CD8-positive, alpha-beta memory T cell (primary cell): ENCODE measurements around the gene DENND4C. TPM values are rescaled to one million over a fixed set of nuclear protein-coding genes. Genes with fewer than 3 reads are reported as not detected.
A peak's percentile ranks its signal among the peaks of the same experiment; 100 is the strongest.

Experiments used
- CTCF ChIA-PET: fragments of 350-600 bp; sonication (Branson Sonifier 250); formaldehyde crosslinking; loops from one replicate; lab custom pipeline; 2021; ENCODE audit warnings: antibody characterized with exemption; lab: Charles Lee
- POLR2A ChIA-PET: fragments of 350-600 bp; sonication (Branson Sonifier 250); formaldehyde crosslinking; loops from one replicate; lab custom pipeline; 2021; ENCODE audit warnings: antibody characterized with exemption; lab: Charles Lee
- DNase-seq, 5 donors: peaks; one replicate each; pipeline versions ENCODE4 v3.0.0 to v3.0.0-alpha.2; 2020 to 2022; ENCODE audit warnings: mixed read lengths in 1 of 5
- H3K27ac ChIP-seq: one replicate; pipeline ENCODE4 v1.7.0; 2013; ENCODE audit warnings: low read depth, mild to moderate bottlenecking, low read length, moderate library complexity
- H3K27me3 ChIP-seq: 2 replicates; pipeline ENCODE4 v1.7.0; 2013; ENCODE audit warnings: low read length, mild to moderate bottlenecking; ENCODE audit not compliant: insufficient read depth, poor library complexity, severe bottlenecking
- H3K36me3 ChIP-seq: 2 replicates; pipeline ENCODE4 v1.7.0; 2013; ENCODE audit warnings: mild to moderate bottlenecking, low read length, moderate library complexity; ENCODE audit not compliant: insufficient read depth
- H3K4me1 ChIP-seq: 2 replicates; pipeline ENCODE4 v1.7.0; 2013; ENCODE audit warnings: mild to moderate bottlenecking, low read length, moderate library complexity; ENCODE audit not compliant: insufficient read depth
- H3K4me3 ChIP-seq: 2 replicates; pipeline ENCODE4 v1.7.0; 2013; ENCODE audit warnings: mild to moderate bottlenecking, low read length
- H3K9me3 ChIP-seq: 2 replicates; pipeline ENCODE4 v1.7.0; 2013; ENCODE audit warnings: mild to moderate bottlenecking, low read length
- H3K27ac Mint-ChIP-seq, 8 donors: one replicate each; pipeline ENCODE4 v1.8.0; 2020 to 2021; ENCODE audit warnings: mixed read lengths in 8 of 8, mild to moderate bottlenecking in 6 of 8, inconsistent platforms in 3 of 8, moderate library complexity in 3 of 8
- H3K27me3 Mint-ChIP-seq, 2 donors: one replicate each; pipeline ENCODE4 v1.8.0; 2020 to 2021; ENCODE audit warnings: mixed read lengths in 2 of 2, mild to moderate bottlenecking in 1 of 2, moderate library complexity in 1 of 2
- H3K36me3 Mint-ChIP-seq, 3 donors: one replicate each; pipeline ENCODE4 v1.8.0; 2020 to 2021; ENCODE audit warnings: mixed read lengths in 3 of 3, inconsistent platforms in 1 of 3, mild to moderate bottlenecking in 1 of 3
- H3K4me1 Mint-ChIP-seq, 3 donors: one replicate each; pipeline ENCODE4 v1.8.0; 2020 to 2021; ENCODE audit warnings: mixed read lengths in 3 of 3, inconsistent platforms in 1 of 3, mild to moderate bottlenecking in 1 of 3
- H3K4me3 Mint-ChIP-seq, 7 donors: one replicate each; pipeline ENCODE4 v1.8.0; 2020 to 2021; ENCODE audit warnings: mixed read lengths in 7 of 7, mild to moderate bottlenecking in 6 of 7, moderate library complexity in 4 of 7, inconsistent platforms in 2 of 7
- H3K9me3 Mint-ChIP-seq, 5 donors: one replicate each; pipeline ENCODE4 v1.8.0; 2020 to 2022; ENCODE audit warnings: mixed read lengths in 5 of 5, mild to moderate bottlenecking in 3 of 5, moderate library complexity in 2 of 5, inconsistent platforms in 1 of 5
- polyA plus RNA-seq: library from polyadenylated mRNA; unstranded; fragments of 300-500 nt; fragmentation: Illumina TruSeq; gene quantifications from one replicate; pipeline ENCODE4 v1.2.3, GENCODE V29; 2021
- total RNA-seq, 2 experiments: library from RNA; stranded (reverse); gene quantifications; one replicate each; pipeline ENCODE4 v1.2.3, GENCODE V29; 2021

The DENND4C gene
- total and polyA plus RNA-seq, 3 experiments from 2014 or later = 19.8 to 46.6 (median 20.0) TPM

- Histone ChIP-seq H3K27me3 (no peaks in the 10 kb centered on the region), H3K27ac (no peak overlapping the region), H3K4me1 (peaks cover 16% of the 10 kb centered on the region), H3K36me3 (no peaks in the 10 kb centered on the region), H3K9me3 (no peaks in the 10 kb centered on the region), H3K4me3 (peak overlapping the region; percentile 17)
- Mint-ChIP-seq H3K9me3 (no peaks in the 10 kb centered on the region), H3K36me3 (peaks cover 0 to 5% (median 0%) of the 10 kb centered on the region in 3 donors), H3K27me3 (no peaks in the 10 kb centered on the region), H3K27ac (peak overlapping the region in 6 of 8 donors; percentile 63 to 93 (median 84)), H3K4me1 (peaks cover 13 to 19% (median 15%) of the 10 kb centered on the region in 3 donors), H3K4me3 (peak overlapping the region in 2 of 7 donors; percentile 87 to 91)
- ChIA-PET POLR2A (interaction anchor here (0.6 to 2.3 kb wide), 5 partner anchors 45 to 181 kb away, joined by 3 to 12 read pairs (median 7); partner anchors contain the start of genes RPS6 and RRAGA), CTCF (interaction anchor here (0.7 to 1.1 kb wide), 2 partner anchors 28 to 44 kb away, joined by 3 read pairs; no protein-coding TSS in a partner anchor)
- peak in 4 of 5 donors; percentile 55 to 80 (median 64) for DNase-seq
These were observed 718 bp upstream of the DENND4C start for GRCh38 chr9:19229595-19230354.

GRCh38 chr9:19231126-19231903 is 822 bp downstream of the DENND4C start:
- peak overlapping the region; percentile 78 for H3K4me3 ChIP-seq
- H3K4me1 ChIP-seq = peaks cover 16% of the 10 kb centered on the region
- no peaks in the 10 kb centered on the region for H3K27me3 Mint-ChIP-seq
- no peaks in the 10 kb centered on the region for H3K9me3 ChIP-seq
- H3K36me3 Mint-ChIP-seq = peaks cover 0 to 5% (median 0%) of the 10 kb centered on the region in 3 donors
- H3K4me3 Mint-ChIP-seq = no peak overlapping the region
- no peak overlapping the region for H3K27ac Mint-ChIP-seq
- H3K27ac ChIP-seq = peak overlapping the region; percentile 79
- no peaks in the 10 kb centered on the region for H3K36me3 ChIP-seq
- H3K27me3 ChIP-seq = no peaks in the 10 kb centered on the region
- peaks cover 18 to 29% (median 19%) of the 10 kb centered on the region in 3 donors for H3K4me1 Mint-ChIP-seq
- no peak for DNase-seq
- no peaks in the 10 kb centered on the region for H3K9me3 Mint-ChIP-seq
- ChIA-PET CTCF (interaction anchor here (1.3 kb wide), 1 partner anchor 44 kb away, joined by 3 read pairs; no protein-coding TSS in a partner anchor), POLR2A (interaction anchor here (1.0 to 2.3 kb wide), 4 partner anchors 47 to 182 kb away, joined by 4 to 12 read pairs (median 8); partner anchors contain the start of genes RPS6 and RRAGA)

- Mint-ChIP-seq H3K27me3 (no peaks in the 10 kb centered on the region), H3K36me3 (peaks cover 0 to 7% (median 0%) of the 10 kb centered on the region in 3 donors), H3K4me3 (no peak overlapping the region), H3K9me3 (no peaks in the 10 kb centered on the region), H3K27ac (no peak overlapping the region), H3K4me1 (peaks cover 24 to 35% (median 25%) of the 10 kb centered on the region in 3 donors)
- H3K4me3 ChIP-seq = peak overlapping the region; percentile 78
- CTCF ChIA-PET = interaction anchor here (0.7 to 1.5 kb wide), 5 partner anchors 10 to 233 kb away, joined by 3 to 5 read pairs (median 3); partner anchors contain the start of gene RRAGA
- POLR2A ChIA-PET = interaction anchor here (0.9 to 2.3 kb wide), 3 partner anchors 48 to 148 kb away, joined by 4 to 12 read pairs (median 7); partner anchors contain the start of gene RPS6
- H3K9me3 ChIP-seq = no peaks in the 10 kb centered on the region
- peaks cover 16% of the 10 kb centered on the region for H3K4me1 ChIP-seq
- DNase-seq = no peak
- H3K27ac ChIP-seq = peak overlapping the region; percentile 79
- no peaks in the 10 kb centered on the region for H3K27me3 ChIP-seq
- H3K36me3 ChIP-seq = no peaks in the 10 kb centered on the region
These were observed 1.7 kb downstream of the DENND4C start for GRCh38 chr9:19231904-19232822.

- Histone ChIP-seq H3K27me3 (no peaks in the 10 kb centered on the region), H3K9me3 (no peaks in the 10 kb centered on the region), H3K36me3 (no peaks in the 10 kb centered on the region), H3K4me1 (peaks cover 16% of the 10 kb centered on the region), H3K4me3 (peak overlapping the region; percentile 78), H3K27ac (peak overlapping the region; percentile 33)
- POLR2A ChIA-PET = interaction anchor here (0.9 kb wide), 1 partner anchor 104 kb away, joined by 4 read pairs; no protein-coding TSS in a partner anchor
- Mint-ChIP-seq H3K27me3 (no peaks in the 10 kb centered on the region), H3K36me3 (peaks cover 0 to 7% (median 0%) of the 10 kb centered on the region in 3 donors), H3K4me1 (peaks cover 26 to 40% (median 28%) of the 10 kb centered on the region in 3 donors), H3K27ac (no peak overlapping the region), H3K4me3 (no peak overlapping the region), H3K9me3 (no peaks in the 10 kb centered on the region)
- CTCF ChIA-PET = interaction anchor here (0.7 to 1.5 kb wide), 6 partner anchors 9 to 232 kb away, joined by 3 to 5 read pairs (median 3); partner anchors contain the start of gene RRAGA
- peak in 1 of 5 donors; percentile 4 for DNase-seq
These were observed 2.3 kb downstream of the DENND4C start for GRCh38 chr9:19232823-19233194.

DNA sequence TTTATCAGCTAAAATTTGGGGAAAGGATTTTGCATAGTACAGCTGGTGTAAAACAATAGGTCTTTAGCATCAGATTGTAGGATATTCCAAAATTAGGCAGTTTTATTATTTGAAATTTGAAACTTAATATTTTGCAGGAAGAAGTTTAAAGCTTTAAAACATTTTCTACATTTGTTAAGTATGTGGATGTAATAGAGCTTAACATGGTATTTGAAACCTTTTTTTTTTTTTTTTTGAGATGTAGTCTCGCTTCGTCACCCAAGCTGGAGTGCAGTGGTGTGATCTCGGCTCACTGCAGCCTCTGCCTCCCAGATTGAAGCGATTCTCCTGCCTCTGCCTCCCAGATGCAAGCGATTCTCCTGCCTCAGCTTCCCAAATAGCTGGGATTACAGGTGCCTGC is 2.9 kb downstream of the DENND4C start:
- CTCF ChIA-PET = interaction anchor here (1.1 to 1.5 kb wide), 6 partner anchors 19 to 231 kb away, joined by 3 to 5 read pairs (median 3); partner anchors contain the start of gene RRAGA
- Histone ChIP-seq H3K27me3 (no peaks in the 10 kb centered on the region), H3K9me3 (no peaks in the 10 kb centered on the region), H3K27ac (peak overlapping the region; percentile 33), H3K36me3 (no peaks in the 10 kb centered on the region), H3K4me1 (peaks cover 16% of the 10 kb centered on the region), H3K4me3 (no peak overlapping the region)
- POLR2A ChIA-PET = no interaction called here
- Mint-ChIP-seq H3K27me3 (no peaks in the 10 kb centered on the region), H3K27ac (no peak overlapping the region), H3K36me3 (peaks cover 0 to 7% (median 0%) of the 10 kb centered on the region in 3 donors), H3K4me1 (peaks cover 26 to 40% (median 28%) of the 10 kb centered on the region in 3 donors), H3K9me3 (no peaks in the 10 kb centered on the region), H3K4me3 (peak overlapping the region in 2 of 7 donors; percentile 4 to 76)
- DNase-seq = no peak

GRCh38 chr9:19239955-19240354 is 9.5 kb downstream of the DENND4C start:
- no peaks in the 10 kb centered on the region for H3K9me3 Mint-ChIP-seq
- no peak overlapping the region for H3K27ac ChIP-seq
- no peaks in the 10 kb centered on the region for H3K27me3 ChIP-seq
- peaks cover 55 to 72% (median 56%) of the 10 kb centered on the region in 3 donors for H3K4me1 Mint-ChIP-seq
- DNase-seq = no peak
- H3K4me3 Mint-ChIP-seq = no peak overlapping the region
- peaks cover 0 to 42% (median 10%) of the 10 kb centered on the region in 3 donors for H3K36me3 Mint-ChIP-seq
- ChIA-PET POLR2A (no interaction called here), CTCF (no interaction called here)
- H3K27ac Mint-ChIP-seq = no peak overlapping the region
- H3K9me3 ChIP-seq = no peaks in the 10 kb centered on the region
- no peaks in the 10 kb centered on the region for H3K36me3 ChIP-seq
- no peaks in the 10 kb centered on the region for H3K27me3 Mint-ChIP-seq
- peaks cover 4% of the 10 kb centered on the region for H3K4me1 ChIP-seq
- no peak overlapping the region for H3K4me3 ChIP-seq

DNA sequence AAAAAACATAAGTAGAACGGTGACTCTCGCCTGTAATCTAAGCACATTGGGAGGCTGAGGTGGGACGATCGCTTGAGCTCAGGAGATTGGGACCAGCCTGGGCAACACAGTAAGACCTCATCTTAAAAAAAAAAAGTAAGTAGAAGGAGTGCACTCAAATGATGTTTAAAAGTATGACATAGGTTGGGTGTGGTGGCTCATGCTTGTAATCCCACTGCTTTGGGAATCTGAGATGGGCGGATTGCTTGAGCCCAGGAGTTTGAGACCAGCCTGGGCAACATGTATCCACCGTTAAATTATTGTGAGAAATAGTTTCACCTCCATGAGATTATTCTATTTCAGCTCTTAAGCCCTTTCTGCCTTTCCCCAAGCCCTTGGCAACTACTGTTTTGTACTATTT is 11.2 kb downstream of the DENND4C start:
- H3K27ac Mint-ChIP-seq = peak overlapping the region in 2 of 8 donors; percentile 40 to 54
- peaks cover 0 to 45% (median 15%) of the 10 kb centered on the region in 3 donors for H3K36me3 Mint-ChIP-seq
- Histone ChIP-seq H3K27ac (no peak overlapping the region), H3K27me3 (no peaks in the 10 kb centered on the region), H3K4me3 (no peak overlapping the region), H3K9me3 (no peaks in the 10 kb centered on the region), H3K36me3 (no peaks in the 10 kb centered on the region), H3K4me1 (peaks cover 4% of the 10 kb centered on the region)
- POLR2A ChIA-PET = no interaction called here
- DNase-seq = no peak
- H3K27me3 Mint-ChIP-seq = no peaks in the 10 kb centered on the region
- H3K4me3 Mint-ChIP-seq = no peak overlapping the region
- CTCF ChIA-PET = interaction anchor here (0.8 to 3.2 kb wide), 2 partner anchors 9 to 10 kb away, joined by 3 to 8 read pairs; no protein-coding TSS in a partner anchor
- H3K4me1 Mint-ChIP-seq = peaks cover 52 to 72% (median 60%) of the 10 kb centered on the region in 3 donors
- no peaks in the 10 kb centered on the region for H3K9me3 Mint-ChIP-seq
